Stimulated activated CD4-positive, alpha-beta T cell treated with anti-CD3 and anti-CD28 coated beads, Interleukin-1b, Interleukin-23, amount 100 ng/mL, for 4 hours (primary cell): Measurements from ENCODE around the gene SCLT1.
"Not testable (repeated sequence)": the region's sequence is repeated elsewhere in the genome, so short reads cannot be mapped to it uniquely, and the experiment has no call there.

Experiments
- DNase-seq, 2 donors: peaks; one replicate each; pipeline ENCODE4 v3.0.0-alpha.2; 2020; ENCODE audit warnings: low read depth in 2 of 2

SCLT1 gene

DNA sequence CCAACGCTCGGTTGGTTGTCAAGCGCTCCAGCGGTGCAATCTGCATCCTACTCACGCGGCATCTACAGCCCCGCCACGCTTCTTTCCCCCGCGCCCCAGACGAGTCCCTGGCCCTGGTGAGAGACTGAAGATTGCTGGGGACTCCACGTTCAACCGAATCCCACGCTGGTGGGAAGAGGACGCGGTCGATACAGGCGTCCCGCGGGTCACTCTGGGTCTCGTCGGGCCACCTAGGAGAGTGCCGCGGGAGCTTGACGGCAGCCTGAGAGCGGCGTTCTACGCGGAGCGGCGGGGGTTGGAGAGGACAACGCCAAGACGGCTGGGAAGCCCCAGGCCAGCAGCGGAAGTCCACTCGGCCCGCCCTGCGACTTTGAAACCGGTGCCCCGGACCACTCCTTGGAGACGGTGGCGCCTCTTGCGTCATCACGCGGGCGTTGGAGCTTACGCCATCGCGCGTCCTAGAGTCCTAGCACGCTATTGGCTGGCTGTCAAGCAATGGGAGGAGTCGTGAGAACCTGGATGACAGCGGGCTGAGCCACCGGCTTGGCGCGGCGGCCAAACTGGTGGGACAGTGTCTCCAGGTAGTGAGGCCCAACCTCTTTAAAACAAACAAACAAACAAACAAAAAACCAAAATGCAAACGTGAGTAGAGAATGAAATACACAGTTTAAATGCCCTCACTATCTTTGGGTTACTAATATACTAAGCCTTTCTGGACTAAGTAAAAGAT, at the start of gene SCLT1:
SCLT1 (minus strand) TSS at position 349 of the 730 bp plus-strand sequence. CDS start 436 bp downstream, outside the sequence.
- DNase-seq: peak; percentile 87 to 90

DNA sequence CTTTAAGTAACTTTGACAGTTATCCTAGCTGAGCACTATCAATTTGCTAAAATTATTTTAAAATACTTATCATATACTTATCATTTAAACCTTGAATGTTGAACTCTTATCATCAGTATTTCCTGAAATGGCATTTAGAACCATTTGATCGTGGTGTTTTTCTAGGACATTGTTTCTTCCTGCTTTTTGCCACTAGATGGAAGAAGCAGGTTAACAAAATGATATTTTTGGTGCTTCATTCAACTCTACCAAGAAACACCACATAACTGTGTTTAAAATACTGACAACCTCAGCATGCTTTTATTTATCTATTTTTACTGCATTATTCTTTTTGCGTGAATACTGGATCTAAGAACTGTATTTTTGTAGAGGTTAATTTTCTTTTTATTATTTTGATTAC, 47.2 kb upstream of the SCLT1 start:
- DNase-seq: no peak

DNA sequence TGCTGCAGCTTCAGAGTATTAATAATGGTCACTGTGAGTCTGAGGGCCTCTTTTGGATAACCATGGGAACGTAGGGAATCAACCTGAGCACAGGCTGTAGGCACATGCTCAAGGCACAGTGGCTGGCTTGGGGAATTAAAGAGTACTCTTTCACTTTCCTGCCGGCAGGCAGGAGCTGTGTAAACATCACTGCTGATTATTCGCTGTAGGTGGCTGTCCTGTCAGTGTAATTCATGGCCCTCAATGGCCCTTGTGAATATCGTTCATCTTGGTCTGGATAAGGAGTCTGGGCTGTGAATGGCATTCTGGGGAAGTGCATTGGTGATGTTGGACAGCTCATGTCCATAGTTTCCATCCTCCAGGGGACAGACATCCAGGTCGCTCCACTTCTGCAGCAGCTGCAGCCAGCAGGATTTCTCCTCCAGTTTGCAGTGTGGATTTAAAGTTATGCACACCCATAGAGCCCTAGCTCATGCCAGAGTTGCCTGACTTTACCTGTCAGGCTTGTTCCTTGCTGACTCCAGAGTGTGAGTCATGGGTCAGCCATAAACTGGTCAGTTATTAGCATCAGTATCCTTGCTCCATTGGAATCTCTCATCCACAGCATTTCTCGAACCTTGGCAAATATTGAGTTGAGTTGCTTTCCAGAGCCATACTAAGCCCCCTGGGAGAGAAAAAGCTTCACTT, 45.6 kb upstream of the SCLT1 start:
- no peak for DNase-seq

DNA sequence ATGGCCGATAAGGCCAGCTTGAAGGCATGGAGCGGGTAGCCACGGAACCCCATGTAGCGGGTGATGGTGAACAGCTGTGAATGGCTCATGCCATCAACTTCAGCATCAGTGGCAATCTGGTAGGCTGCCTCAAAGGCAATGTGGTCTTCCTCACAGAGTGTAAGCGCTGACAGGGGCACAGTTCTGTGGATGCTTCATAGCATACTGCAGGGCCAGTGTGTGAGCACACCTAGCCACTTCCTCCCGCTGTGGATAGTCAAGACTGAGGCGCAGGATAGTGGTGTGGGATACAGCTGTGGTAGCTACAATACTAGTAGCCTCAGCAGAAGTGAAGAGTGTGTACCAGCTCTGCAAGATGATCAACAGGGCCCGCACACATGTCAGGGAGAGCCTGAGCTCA, 43.1 kb upstream of the SCLT1 start:
- no peak for DNase-seq

DNA sequence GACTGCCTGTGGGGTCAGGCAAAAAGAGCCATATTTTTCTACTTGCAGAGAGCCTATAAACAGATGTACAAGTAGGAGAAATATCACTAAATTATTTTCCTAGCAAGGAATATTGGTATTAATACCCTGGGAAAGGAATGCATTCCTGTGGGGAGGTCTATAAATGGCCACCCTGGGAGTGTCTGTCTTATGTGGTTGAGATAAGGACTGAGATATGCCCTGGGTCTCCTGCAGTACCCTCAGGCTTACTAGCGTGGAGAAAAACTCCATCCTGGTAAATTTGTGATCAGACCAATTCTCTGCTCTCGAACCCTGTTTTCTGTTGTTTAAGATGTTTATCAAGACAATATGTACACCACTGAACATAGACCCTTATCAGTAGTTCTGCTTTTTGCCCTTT, 38.0 kb upstream of the SCLT1 start:
- no peak for DNase-seq

DNA sequence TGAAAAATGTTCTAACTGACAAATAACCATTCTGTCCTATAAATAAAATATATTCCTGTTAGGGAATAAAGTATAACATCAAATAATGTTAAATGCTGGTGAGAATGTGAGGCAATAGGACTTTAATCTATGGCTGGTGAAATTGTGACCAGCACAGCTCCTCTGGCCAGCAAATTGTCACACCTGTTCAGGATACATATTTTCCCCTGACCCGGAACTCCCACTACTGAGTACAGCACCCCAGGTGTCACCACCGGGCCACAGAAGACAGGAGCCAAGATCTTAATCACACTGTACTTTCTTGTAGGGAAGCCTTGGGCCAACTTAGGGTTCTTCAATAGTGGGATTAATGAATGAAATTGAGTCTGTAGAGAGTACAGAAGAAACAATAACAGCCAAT, 35.8 kb upstream of the SCLT1 start:
- no peak for DNase-seq

DNA sequence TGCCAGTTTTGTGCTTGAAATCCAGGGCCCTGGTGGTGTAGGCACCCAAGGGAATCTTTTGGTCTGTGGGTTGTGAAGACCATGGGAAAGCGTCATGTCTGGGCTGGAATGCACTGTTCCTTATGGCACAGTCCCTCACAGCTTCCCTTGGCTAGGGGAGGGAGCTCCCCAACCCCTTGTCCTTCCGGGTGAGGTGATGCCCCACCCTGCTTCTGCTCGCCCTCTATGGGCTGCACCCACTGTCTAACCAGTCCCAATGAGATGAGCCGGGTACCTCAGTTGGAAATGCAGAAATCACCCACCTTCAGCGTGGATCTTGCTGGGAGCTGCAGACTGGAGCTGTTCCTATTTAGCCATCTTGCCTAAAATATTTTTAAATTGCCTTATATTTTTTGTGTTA, 33.3 kb upstream of the SCLT1 start:
- DNase-seq: not testable (repeated sequence)

DNA sequence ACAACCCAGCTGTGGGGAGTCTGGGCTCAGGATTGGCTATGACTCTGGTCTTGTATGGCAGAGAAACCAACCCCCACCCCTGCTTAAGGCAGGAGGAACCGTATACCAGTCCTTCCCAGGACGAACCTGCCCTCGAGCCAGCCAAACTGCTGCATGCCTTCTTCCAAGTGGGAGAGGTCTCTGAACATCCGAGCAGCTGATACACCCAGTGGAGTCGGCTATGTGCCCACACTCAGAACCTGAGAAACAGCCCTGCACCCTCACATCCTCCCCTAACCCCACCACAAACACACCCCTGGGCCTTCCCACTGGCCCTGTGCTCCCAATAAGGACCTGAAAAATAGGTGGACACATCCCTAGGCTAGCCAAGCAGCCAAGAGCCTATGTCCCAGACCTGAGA, 24.4 kb upstream of the SCLT1 start:
- no peak for DNase-seq

DNA sequence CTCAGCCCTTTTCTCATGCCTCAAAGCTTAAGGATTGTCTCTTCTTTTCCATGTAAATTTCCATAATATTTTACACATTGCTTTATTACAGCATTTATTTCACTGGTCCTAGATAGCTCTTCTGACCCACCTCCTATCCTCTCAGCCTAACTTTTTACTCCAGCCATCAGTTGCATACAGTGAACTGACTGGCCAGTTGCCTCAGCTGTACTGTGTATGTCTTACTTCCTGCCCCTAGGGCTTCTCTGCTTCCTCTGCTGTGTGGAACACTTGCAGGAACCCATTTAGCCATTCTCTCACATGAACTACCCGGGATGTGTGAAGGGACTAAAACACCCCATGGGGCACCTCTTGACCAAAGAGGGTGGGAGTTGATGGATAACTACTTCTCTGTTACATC, 20.6 kb upstream of the SCLT1 start:
- DNase-seq: no peak

DNA sequence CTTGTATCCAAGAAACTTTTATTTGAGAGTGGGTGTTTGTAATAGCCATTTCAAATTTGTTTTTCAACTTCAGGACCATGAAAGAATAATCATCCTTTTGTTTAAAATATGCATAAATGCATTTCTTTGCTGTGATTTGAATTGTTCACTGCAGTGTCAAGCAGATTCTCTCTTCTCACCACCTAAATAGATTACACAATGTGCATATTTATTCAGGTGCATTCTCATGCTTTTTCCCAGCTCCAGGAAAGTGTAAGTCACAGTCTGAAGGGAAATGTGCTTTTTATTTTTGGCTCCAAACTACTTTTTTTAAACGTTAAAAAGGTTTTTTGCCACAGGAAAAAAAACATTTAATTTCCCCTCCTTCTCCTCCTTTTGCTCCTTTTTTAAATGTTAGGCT, 20.1 kb upstream of the SCLT1 start:
- DNase-seq: no peak

DNA sequence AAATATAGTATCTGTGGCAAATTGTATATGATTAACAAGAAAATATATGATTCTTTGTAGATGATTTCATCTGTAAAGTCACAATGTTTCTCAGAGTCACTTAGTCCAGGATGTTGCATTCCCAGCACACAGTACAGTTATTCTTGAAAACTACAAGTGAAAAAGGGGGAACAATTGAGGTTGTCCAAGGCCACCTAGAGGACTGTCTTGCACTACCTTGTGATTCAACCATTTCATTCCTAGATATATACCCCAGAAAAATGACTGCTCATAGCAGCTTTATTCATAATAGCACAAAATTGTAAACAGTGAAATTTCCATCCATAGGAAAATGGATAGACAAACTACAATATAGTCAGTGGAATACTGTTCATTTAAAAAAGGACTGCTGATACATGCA, 18.6 kb upstream of the SCLT1 start:
- DNase-seq: no peak

DNA sequence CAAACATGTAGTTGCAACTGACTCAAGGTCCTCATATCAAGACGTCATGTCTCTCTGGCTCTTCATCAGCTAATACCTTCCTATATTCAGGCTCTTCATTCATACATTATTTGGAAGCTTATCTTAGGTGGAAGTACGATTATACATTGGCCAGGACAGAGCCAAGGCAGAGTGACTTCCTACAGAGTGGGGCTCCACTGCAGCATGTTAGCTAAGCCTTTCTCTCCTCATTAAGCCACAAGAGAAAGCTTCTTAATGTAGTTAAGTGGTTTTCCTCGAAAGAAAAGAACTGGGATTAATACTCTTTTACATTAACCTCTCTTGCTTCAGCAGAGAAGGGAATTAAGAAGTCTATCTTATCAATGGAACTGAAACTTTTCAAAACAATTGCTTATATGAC, 17.6 kb upstream of the SCLT1 start:
- no peak for DNase-seq

DNA sequence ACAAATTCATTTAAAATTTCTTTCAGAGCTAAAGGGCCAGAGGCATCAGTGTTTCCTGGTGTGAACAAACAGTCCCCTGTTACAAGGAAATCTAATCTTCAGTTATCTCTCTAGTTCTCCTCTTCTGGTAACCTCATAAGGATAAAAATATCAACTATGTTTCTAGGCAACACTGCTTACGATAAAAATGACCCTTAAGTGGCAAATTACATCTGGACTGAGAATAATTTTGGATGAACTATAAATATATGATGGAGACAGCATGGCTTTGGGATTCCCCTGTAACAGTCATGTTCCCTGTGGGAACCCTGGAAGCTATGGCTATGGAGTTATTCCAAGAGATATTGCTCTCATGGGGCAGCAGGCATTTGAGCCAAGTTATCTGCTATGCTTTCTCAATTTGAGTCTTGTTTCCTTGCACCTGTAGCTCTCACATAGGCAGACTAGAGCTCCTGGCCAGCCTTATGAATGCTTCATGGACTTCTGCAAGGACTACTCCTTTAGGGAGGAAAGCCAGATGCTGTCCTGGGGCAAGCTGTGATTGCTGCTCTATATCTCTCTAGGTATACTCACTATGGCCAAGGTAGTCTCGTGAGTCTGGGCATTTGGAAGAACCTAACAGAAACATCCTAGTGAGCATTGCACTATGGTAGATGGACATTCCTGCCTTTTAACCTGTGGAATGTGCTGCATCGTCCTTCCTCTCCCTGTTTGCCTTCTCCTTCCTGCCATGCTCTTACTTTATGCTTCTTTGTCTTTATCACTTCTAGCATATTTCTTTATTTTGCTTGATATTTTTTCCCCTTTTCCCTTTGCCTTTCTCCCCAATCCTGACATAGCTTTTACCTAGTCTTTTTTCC, 16.9 kb upstream of the SCLT1 start:
- DNase-seq: no peak

DNA sequence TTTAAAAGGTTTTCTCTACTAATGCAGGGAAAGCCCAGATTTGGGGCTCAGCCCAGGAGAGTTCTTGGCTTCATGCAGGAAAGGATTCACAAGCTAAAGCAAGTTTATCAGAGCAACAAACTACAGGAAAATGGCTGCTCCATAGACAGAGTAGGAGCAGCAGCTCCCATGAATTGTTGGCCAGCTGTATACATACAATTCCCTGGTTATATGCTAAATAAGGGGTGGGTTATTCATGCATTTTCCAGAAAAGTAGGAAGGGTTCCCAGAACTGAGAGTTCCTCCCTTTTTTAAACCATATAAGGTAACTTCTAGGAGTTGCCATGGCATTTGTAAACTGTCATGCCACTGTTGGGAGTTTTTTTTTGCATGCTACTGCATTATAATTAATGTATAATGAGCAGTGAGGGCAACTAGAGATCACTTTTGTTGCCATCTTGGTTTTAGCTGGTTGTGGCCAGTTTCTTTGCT, 5.2 kb upstream of the SCLT1 start:
- no peak for DNase-seq

DNA sequence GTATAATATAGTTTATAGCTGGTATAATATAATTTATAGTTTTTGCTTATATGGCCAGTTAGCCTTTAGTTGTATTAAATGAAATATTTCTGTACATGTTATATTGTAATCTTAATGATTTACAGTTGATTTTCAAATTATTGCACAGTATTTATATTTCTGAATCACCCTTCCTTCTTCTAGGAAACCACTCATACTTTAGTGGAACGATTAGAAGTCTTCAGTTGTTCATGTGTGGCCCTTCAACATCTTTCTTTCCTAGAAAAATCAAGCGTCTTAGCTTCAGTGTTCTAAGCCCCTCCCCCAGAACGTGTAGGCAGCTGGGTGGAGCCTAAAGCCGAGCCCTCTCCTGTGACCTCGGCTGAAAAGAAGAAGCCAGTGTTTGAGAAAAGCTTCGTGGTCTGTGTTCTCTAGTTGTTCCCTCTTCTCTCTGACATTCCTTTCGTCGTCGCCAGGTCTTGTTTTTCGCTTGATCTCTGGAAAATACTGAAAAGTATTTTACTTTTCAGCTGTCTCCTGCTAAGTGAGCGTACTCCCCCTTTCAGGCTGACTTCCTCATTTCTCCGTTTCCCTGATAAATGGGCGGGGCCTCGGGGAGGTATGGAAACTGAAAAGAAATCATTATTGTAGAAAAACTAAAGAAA, 2.6 kb upstream of the SCLT1 start, which contains the start of gene C4orf33:
C4orf33 (plus strand) TSS at position 342 of the 644 bp plus-strand sequence. CDS start 6,459 bp downstream, outside the sequence.
- DNase-seq: peak; percentile 54 to 68

DNA sequence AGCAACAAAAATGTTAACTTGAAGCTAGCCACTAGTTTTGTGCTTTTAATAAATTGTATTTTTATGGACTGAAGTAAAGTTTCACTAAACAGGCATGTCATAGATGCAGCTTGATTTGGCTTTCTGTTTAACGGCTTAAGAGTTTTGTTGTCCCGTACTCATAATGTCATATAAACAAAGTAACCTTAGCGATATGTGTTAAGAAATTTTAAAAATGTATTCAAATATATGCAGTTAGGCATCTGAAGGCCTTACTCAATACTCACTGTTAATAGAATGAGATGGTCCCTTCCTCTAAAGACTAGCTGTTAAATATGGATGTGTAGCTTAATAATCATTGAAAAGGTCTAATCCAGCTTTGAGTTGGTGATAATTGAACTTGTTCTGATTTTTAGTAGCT, 1.0 kb upstream of the SCLT1 start:
- DNase-seq: no peak

DNA sequence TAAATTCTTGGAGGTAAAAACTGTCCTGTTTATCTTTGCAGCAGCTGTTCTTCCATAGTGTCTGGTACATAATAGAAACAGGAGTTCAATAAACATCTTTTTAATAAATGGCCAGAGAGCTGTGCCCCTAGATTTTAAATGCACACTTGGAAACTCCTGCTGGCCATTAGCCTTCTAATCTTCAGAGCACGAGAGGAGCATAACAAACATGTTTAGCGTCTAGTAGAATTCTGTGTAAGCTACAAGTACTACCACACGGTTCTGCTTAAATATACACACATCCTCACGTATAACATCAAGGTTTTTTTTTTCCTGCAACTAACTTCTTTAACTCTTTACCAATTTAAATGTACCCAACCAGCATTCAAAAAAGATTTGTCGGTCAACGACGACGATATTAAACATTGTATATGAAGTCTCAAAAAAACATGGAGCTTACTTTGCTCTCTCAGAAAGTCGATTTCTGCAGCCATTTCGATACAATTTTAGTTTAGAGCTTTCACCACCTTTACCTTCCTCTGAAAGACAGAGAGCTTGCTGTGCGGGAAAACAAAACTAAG, 628 bp downstream of the SCLT1 start:
- DNase-seq: no peak

DNA sequence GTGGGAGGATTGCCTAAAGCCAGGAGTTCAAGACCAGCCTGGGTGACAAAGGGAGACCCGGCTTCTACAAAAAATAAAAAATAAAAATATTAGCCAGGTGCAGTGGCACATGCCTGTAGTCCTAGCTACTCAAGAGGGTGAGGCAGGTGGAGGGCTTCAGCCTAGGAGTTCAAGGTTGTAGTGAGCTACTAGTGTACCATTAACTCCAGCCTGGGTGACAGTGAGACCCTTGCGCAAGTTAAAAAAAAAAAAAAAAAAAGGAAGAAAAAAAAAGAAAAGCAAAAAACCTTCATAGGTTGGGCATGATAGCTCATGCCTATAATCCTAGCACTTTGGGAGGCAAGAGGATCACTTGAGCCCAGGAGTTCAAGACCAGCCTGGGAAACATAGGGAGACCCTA, 5.8 kb downstream of the SCLT1 start:
- DNase-seq: no peak

DNA sequence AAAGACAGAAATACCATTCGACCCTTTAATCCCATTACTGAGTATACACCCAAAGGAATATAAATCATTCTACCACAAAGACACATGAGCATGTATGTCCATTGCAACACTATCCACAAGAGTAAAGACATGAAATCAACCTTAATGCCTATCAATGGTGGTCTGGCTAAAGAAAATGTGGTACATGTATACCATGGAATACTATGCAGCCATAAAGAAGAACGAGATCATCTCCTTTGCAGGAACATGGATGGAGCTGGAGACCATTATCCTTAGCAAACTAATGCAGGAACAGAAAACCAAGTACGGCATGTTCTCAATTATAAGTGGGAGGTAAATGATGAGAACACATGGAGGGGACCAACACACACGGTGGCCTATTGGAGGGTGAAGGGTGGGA, 7.9 kb downstream of the SCLT1 start:
- DNase-seq: no peak

DNA sequence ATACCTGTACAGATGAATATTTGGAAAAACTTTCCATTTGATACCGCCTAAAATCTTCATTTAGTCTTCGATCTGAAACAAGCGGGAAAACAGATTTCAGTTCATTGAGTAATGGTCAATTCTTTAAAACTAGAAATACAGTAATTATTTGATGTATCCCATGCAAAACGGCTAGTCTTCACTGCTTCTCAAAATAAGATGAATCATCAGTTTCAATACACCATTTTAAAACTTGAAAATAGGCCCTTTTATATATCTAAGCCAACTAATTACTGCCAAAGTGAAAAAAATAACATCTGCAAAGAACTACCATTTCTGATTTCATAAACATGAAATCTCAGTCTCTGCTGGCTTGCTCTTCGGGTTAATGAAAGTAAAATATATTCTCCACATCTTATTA, 11.0 kb downstream of the SCLT1 start:
- no peak for DNase-seq

DNA sequence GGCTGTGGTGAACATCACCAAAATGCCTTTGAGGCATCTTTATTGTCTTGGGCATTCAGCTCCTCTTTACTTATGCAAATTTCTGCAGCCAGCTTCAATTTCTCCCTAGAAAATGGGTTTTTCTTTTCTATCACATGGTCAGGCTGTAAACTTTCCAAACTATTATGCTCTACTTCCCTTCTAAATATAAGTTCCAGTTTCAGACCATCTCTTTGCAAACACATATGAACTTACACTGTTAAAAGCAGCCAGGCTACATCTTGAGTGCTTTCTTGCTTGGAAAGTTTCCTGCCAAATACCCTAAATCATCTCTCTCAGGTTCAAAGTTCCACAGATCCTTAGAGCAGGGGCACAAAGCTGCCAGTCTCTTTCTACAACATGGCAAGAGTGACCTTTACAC, 13.2 kb downstream of the SCLT1 start:
- DNase-seq: no peak

DNA sequence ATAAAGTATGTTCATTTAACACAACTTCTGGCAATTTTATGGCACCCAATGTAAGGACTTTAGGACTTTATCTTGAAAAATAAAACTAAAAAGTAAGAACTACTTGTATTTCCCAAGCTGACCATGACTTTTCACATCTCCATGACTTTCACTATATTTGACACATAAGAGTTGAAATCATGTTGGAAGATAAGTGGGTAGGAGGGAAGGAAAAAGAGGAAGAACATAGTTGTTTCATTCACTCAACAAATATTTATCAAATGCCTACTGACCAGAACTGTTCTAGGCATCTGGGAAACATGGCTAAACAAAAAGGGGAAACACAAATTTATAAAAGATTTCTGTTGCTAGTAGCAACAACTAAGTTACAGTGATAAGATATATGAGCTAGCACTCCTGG, 16.0 kb downstream of the SCLT1 start:
- DNase-seq: no peak
